HG03354 (cell line): Measurements from ENCODE around the gene NEDD4L.
"Not testable (repeated sequence)": the region's sequence is repeated elsewhere in the genome, so short reads cannot be mapped to it uniquely, and the experiment has no call there.

Experiments
- ATAC-seq: cut with Tn5 transposase; IDR thresholded peaks from one replicate; pipeline ENCODE4 v1.9.1; 2021; ENCODE audit warnings: mild to moderate bottlenecking; ENCODE audit not compliant: unreplicated experiment, poor library complexity, severe bottlenecking

NEDD4L gene

GRCh38 chr18:58049000-58049688, 5.1 kb downstream of the NEDD4L start:
- ATAC-seq: no peak

- ATAC-seq: not testable (repeated sequence)
These were observed 6.9 kb downstream of the NEDD4L start for GRCh38 chr18:58050963-58051362.

DNA sequence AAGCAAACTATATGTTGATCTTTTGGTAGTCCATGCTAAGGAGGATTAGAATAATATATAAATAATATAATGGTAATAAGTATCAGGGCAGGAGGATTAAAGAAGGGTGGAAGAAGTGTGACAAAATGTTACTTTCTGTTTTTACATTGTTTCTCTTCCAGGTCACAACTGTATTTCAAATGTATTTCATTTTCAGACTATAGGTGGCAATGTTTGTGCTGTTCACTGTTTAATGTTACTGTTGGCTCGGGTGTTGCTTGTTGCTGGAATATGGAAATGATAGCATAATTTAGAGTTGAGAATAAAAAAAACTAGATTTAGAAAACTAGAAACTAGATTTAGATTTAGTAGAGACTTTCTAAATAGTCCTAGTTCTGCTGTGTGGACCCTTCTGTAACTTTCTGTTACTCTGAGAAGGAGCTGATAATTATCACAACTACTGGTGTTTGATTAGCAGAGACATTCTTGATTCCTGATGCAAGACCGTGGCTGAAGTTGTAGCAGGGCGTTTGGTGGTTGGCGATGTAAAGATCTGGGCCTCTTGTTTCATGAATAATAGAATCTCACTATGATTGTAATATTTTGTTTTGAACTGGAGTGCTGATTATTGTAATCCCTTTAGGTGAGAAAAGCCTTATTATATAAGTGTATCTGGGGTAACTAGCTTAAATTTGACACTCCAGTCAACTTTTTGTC, 7.9 kb downstream of the NEDD4L start:
- ATAC-seq: peak; percentile 80

DNA sequence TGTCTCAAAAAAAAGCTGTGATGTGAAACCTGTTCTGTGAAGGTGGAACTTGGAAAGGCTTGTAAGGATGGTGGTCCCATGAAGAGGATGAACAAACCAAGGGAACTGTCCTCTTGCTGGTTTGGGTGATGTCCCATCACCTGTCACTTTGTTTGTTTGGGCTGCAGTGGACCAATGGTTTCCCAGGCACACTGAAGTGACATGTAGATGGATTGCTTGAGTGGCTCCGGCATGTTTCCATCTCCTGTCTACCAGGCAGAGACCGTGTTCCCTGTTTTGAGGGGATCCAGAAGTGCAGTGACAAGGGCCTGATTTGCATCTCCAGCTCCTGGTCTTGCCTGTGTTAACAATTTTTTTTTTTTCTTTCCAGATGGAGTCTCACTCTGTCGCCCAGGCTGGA, 8.9 kb downstream of the NEDD4L start:
- ATAC-seq: no peak

DNA sequence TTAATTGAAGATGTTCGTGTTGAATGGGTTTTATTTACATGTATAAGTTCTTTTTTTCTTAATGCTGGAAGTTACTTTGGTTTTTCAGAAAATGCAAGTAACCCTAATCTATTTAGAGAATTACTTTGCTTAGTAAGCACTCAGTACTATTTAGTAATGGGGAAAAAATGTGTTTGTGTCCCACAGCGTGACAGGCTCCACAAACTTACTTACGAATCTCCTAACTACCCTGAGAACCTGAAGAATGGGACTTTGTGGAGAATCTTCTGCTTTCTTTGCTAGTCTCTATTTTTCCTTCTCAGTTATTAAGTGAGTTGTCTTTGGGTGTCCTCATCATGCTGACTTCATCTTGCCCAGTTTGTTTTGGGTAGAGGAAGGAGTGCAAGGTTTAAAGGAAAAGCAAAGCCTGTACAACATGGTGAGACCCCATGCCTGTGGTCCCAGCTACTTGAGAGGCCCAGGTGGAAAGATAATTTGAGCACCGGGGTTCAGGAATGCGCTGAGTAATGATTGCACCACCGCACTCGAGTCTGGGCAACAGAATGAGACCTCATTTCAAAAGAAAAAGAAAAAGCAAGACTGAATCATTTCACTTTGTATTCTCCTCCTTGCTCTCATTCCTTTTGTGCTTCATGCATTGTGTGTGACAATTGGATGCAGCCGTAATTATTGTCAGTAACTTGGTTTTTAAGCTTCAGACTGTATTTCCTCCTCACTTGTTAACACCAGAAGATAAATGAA, 10.2 kb downstream of the NEDD4L start:
- no peak for ATAC-seq

DNA sequence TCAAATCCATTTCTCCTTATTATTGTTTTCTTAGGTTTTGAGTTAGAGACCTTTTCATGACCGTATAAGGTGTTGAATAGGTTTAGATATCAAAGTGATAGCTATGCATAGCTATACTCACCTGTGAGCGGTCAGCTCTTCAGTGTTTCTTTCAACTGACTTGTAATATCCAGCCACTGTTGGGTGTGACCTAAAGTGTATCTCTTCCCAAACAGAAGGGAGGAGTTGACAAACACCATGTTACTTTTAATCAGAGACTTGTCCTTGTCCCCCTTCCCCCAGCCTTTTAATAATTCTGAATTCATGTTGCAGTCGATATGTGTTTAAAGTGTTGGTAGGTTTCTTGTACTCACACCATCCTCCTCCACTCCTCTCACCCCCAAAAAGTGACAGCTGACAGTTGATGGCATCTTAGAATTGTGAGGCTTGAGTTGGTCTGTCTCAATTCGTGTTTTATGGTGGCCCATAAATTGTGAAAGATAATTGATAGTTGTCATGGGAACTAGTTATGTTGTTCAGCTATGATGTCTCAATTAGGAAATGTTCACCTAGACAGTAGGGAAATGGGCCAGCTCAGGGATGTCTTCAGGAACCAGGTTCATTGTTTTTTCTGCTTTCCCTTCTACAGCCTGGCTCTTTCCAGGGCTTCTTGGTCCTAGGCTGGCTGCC, 12.0 kb downstream of the NEDD4L start:
- no peak for ATAC-seq

GRCh38 chr18:58056852-58057251, 12.8 kb downstream of the NEDD4L start:
- no peak for ATAC-seq

- no peak for ATAC-seq
These were observed 13.4 kb downstream of the NEDD4L start for GRCh38 chr18:58057291-58057965.

- ATAC-seq: no peak
These were observed 14.7 kb downstream of the NEDD4L start for GRCh38 chr18:58058720-58059119.

- ATAC-seq: no peak
These were observed 16.2 kb downstream of the NEDD4L start for GRCh38 chr18:58060254-58060653.

- no peak for ATAC-seq
These were observed 17.3 kb downstream of the NEDD4L start for GRCh38 chr18:58061349-58061748.

DNA sequence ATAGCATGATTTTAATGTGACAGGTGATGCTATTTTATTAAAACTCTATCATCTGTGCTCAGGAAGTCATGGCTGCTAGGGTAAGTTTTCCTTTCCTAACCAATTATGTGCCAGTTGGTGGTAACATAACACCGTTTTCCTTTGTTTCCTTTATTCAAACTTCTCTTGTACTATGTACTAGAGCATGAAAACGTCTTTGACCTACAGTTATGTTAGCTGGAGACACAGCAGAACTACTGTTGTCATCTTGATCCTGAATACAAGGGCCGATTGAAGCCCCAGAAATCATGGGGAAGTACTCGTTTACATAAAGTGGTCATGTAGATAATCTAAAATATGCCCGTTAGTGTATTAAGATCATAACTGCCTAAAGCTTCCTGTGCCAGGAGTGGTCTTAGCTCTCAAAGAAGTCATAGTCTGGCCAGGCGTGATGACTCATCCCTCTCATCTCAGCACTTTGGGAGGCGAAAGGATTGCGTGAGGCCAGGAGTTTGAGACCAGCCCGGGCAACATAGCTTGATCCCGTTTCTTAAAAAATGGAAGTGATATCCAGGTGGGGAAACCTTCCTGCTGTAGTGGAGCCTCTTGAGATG, 20.5 kb downstream of the NEDD4L start:
- ATAC-seq: no peak

GRCh38 chr18:58065956-58066355, 21.9 kb downstream of the NEDD4L start:
- ATAC-seq: no peak

DNA sequence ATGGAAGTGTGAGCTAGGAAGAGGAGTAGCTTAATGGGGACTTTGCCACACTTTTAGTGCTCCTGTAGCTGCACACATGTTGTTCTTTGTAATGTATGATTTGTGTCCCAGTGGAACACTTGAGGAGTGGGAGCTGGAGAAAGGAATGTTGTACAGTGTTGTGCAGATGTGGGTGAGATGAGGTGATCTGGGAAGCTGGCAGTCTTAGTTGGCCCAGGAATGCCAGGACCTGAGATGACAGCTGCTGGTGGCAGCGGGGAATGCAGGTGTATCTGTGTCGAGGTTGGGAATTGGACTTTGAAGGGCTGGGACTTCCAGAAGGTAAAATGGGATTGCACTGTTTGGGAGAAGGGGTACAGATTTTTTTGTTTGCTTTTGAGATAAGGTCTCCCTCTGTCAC, 23.6 kb downstream of the NEDD4L start:
- ATAC-seq: no peak

DNA sequence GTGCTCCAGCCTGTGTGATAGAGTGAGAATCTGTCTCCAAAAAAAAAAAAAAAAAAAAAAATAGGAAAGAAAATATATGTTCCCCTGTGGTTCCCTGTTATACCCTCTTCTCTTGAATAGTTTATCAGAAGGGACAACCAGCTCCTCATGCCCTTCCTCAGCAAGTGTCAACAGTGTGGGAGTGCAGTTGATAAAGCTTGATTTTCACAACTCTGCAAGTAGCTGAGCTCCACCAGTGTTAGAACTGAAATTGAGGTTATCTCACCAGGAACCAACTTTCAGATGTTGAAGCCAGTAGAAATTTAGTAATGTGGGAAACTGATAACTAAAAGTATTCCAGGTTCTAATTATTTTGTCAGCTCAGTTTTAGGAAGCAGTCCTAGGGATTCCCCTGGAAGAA, 25.1 kb downstream of the NEDD4L start:
- no peak for ATAC-seq

- ATAC-seq: no peak
These were observed 25.8 kb downstream of the NEDD4L start for GRCh38 chr18:58069721-58070292.

- ATAC-seq: no peak
These were observed 32.0 kb downstream of the NEDD4L start for GRCh38 chr18:58076052-58076451.

GRCh38 chr18:58077329-58077728, 33.3 kb downstream of the NEDD4L start:
- ATAC-seq: no peak

DNA sequence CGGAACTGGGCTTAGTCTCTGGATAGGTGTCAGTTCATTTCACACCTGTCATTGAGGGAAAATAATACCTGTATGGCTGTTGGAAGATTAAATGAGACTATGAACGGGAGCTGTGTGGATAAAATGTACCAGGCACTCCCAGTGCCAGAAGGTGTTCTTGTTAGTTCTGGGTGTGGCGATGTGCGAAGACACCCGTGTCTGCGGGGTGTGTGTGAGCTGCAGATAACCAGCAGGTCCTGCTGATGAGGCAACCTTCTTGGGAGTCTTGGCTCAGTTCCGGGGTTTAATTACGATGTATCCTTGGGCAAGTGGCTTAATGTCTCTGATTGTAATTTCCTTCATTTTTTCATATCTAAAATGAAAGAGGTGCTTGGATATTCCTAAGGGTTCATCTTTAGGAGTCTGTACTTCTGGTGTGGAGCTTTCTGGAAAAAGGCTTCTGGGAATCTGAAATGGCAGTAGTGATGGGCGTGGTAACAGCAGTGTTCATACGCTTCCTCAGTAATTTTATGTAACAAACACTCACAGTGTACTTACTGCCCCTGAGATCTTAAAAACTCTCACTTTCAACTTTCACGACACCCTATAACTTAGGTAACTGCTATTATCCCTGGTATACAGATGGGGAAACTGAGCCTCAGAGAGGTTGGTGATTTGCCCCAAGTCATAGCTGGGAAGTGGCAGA, 35.0 kb downstream of the NEDD4L start:
- ATAC-seq: no peak
